ENCODE results near the gene ATP1A3. TPM values are rescaled to one million over a fixed set of nuclear protein-coding genes. Genes with fewer than 3 reads are reported as not detected.

Gene ATP1A3
- polyA plus RNA-seq, 1 of the 3 experiments (the other 2 are of a cell fraction) = 0.77 TPM

GRCh38 chr19:42021185-42021584 lies 27.2 kb upstream of the ATP1A3 start:
- H3K9me2 ChIP-seq = no peaks in the 10 kb centered on the region
- 69% methylated on average over 15 of the region's 15 CpGs for WGBS (ENCODE audit: low lambda C conversion rate)
- no peaks in the 10 kb centered on the region for H3F3A ChIP-seq (replicated peaks; ENCODE audit: insufficient read depth)
- ChIA-PET POLR2A (no interaction called here), CTCF (interaction anchor here (3.0 kb wide), 1 partner anchor 13 kb away, joined by 16 read pairs; no protein-coding TSS in a partner anchor)
- TF ChIP-seq, protein P1, sequence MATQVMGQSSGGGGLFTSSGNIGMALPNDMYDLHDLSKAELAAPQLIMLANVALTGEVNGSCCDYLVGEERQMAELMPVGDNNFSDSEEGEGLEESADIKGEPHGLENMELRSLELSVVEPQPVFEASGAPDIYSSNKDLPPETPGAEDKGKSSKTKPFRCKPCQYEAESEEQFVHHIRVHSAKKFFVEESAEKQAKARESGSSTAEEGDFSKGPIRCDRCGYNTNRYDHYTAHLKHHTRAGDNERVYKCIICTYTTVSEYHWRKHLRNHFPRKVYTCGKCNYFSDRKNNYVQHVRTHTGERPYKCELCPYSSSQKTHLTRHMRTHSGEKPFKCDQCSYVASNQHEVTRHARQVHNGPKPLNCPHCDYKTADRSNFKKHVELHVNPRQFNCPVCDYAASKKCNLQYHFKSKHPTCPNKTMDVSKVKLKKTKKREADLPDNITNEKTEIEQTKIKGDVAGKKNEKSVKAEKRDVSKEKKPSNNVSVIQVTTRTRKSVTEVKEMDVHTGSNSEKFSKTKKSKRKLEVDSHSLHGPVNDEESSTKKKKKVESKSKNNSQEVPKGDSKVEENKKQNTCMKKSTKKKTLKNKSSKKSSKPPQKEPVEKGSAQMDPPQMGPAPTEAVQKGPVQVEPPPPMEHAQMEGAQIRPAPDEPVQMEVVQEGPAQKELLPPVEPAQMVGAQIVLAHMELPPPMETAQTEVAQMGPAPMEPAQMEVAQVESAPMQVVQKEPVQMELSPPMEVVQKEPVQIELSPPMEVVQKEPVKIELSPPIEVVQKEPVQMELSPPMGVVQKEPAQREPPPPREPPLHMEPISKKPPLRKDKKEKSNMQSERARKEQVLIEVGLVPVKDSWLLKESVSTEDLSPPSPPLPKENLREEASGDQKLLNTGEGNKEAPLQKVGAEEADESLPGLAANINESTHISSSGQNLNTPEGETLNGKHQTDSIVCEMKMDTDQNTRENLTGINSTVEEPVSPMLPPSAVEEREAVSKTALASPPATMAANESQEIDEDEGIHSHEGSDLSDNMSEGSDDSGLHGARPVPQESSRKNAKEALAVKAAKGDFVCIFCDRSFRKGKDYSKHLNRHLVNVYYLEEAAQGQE (IDR thresholded peaks at IDR 0.05; ENCODE audit: low read depth, low read length) = no peak
- TF ChIP-seq TCF12 (IDR thresholded peaks at IDR 0.05) (no peak), CTCF (IDR thresholded peaks at IDR 0.05) (no peak)
- no peak overlapping the region for H2AFZ ChIP-seq (ENCODE audit: low read depth)
- H3K27ac ChIP-seq (ENCODE audit: low read depth in 2 of 2, low read length in 1 of 2) = no peak overlapping the region
- no peak overlapping the region for H3K4me2 ChIP-seq
- no peaks in the 10 kb centered on the region for H3K27me3 ChIP-seq (ENCODE audit: insufficient read depth)
- H4K20me1 ChIP-seq (ENCODE audit: insufficient read depth) = no peaks in the 10 kb centered on the region
- no peaks in the 10 kb centered on the region for H3K9me3 ChIP-seq
- no peak overlapping the region for H3K4me3 ChIP-seq (ENCODE audit: low read depth in 2 of 2, low read length in 1 of 2)
- no peaks in the 10 kb centered on the region for H3K36me3 ChIP-seq (replicated peaks in 1 of 2; ENCODE audit: control insufficient read depth in 1 of 2, insufficient read depth in 2 of 2, low read length in 1 of 2)
- no peak for DNase-seq
- no peak overlapping the region for H3K9ac ChIP-seq
- no peaks in the 10 kb centered on the region for H3K4me1 ChIP-seq (ENCODE audit: control insufficient read depth in 1 of 2, insufficient read depth in 2 of 2, low read depth in 1 of 2, low read length in 1 of 2)
- no peaks in the 10 kb centered on the region for H3K79me2 ChIP-seq (ENCODE audit: insufficient read depth)

GRCh38 chr19:42018503-42019193 lies 24.6 kb upstream of the ATP1A3 start:
- H3K79me2 ChIP-seq (ENCODE audit: insufficient read depth) = no peaks in the 10 kb centered on the region
- no peaks in the 10 kb centered on the region for H3K4me1 ChIP-seq (ENCODE audit: control insufficient read depth in 1 of 2, insufficient read depth in 2 of 2, low read depth in 1 of 2, low read length in 1 of 2)
- no peak overlapping the region for H3K4me3 ChIP-seq (ENCODE audit: low read depth in 2 of 2, low read length in 1 of 2)
- H3K9me2 ChIP-seq = no peaks in the 10 kb centered on the region
- no peaks in the 10 kb centered on the region for H3K36me3 ChIP-seq (replicated peaks in 1 of 2; ENCODE audit: control insufficient read depth in 1 of 2, insufficient read depth in 2 of 2, low read length in 1 of 2)
- POLR2A ChIA-PET = interaction anchor here (0.6 kb wide), 1 partner anchor 55 kb away, joined by 3 read pairs; no protein-coding TSS in a partner anchor
- CTCF ChIA-PET = interaction anchor here (1.6 to 3.0 kb wide), 2 partner anchors 10 to 16 kb away, joined by 11 to 16 read pairs; no protein-coding TSS in a partner anchor
- H3K9me3 ChIP-seq = no peaks in the 10 kb centered on the region
- H3K4me2 ChIP-seq = no peak overlapping the region
- H3K27ac ChIP-seq (ENCODE audit: low read depth in 2 of 2, low read length in 1 of 2) = no peak overlapping the region
- 64% methylated on average over 9 of the region's 11 CpGs for WGBS (ENCODE audit: low lambda C conversion rate)
- no peaks in the 10 kb centered on the region for H3K27me3 ChIP-seq (ENCODE audit: insufficient read depth)
- no peak overlapping the region for H2AFZ ChIP-seq (ENCODE audit: low read depth)
- no peak overlapping the region for H3K9ac ChIP-seq
- no peak for DNase-seq
- no peaks in the 10 kb centered on the region for H3F3A ChIP-seq (replicated peaks; ENCODE audit: insufficient read depth)
- H4K20me1 ChIP-seq (ENCODE audit: insufficient read depth) = no peaks in the 10 kb centered on the region
- TF ChIP-seq POLR2AphosphoS5 (IDR thresholded peaks at IDR 0.05; ENCODE audit: low read depth, low read length) (no peak), FOSL2 (IDR thresholded peaks at IDR 0.05; ENCODE audit: borderline replicate concordance, low read depth) (no peak), RAD21 (IDR thresholded peaks at IDR 0.05; ENCODE audit: low read length) (no peak), SIN3A (IDR thresholded peaks at IDR 0.05; ENCODE audit: borderline replicate concordance, low read depth, low read length) (no peak), RCOR1 (IDR thresholded peaks at IDR 0.05; ENCODE audit: low read length) (no peak), GATA2 (CRISPR knock-in tag; IDR thresholded peaks at IDR 0.05) (no peak), EP300 (IDR thresholded peaks at IDR 0.05; ENCODE audit: borderline replicate concordance in 1 of 2, low read depth in 1 of 2, low read length in 1 of 2) (no peak), NFIC (IDR thresholded peaks at IDR 0.05; ENCODE audit: borderline replicate concordance) (no peak), CTCF (IDR thresholded peaks at IDR 0.05) (no peak)
- TF ChIP-seq, protein P2, sequence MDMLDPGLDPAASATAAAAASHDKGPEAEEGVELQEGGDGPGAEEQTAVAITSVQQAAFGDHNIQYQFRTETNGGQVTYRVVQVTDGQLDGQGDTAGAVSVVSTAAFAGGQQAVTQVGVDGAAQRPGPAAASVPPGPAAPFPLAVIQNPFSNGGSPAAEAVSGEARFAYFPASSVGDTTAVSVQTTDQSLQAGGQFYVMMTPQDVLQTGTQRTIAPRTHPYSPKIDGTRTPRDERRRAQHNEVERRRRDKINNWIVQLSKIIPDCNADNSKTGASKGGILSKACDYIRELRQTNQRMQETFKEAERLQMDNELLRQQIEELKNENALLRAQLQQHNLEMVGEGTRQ (IDR thresholded peaks at IDR 0.05; ENCODE audit: borderline replicate concordance, low read depth, low read length) = no peak
- TF ChIP-seq, protein P1 (IDR thresholded peaks at IDR 0.05; ENCODE audit: low read depth, low read length) = no peak

All from SK-N-SH (cell line).